Right kidney (tissue), 1 donor: Measurements from ENCODE around the gene ORC6.

Experiments used
- DNase-seq: peaks from one replicate; pipeline ENCODE4 v3.0.0-alpha.2; 2016

ORC6 gene

GRCh38 chr16:46731691-46732555 lies 42.5 kb downstream of the ORC6 start:
- DNase-seq = no peak

DNA sequence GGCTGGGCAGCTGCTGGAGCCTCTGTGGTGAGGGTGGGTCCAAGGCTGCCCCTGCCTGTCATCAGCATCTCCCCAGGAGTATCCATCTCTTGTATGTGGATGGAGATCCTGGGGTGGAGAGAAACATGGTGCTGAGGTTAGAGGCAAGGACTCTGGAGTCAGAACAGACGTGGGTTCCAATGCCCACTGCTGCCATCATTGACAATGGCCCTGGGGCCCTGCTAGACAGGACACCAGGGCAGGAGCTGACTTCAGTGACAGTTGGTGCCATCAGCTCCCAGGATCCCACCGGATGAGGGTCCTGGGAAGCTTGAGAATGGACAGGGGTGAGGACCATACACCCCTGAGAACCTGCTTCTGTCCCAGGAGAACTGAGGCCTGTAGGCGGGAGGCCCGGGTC lies 43.1 kb downstream of the ORC6 start:
- no peak for DNase-seq

DNA sequence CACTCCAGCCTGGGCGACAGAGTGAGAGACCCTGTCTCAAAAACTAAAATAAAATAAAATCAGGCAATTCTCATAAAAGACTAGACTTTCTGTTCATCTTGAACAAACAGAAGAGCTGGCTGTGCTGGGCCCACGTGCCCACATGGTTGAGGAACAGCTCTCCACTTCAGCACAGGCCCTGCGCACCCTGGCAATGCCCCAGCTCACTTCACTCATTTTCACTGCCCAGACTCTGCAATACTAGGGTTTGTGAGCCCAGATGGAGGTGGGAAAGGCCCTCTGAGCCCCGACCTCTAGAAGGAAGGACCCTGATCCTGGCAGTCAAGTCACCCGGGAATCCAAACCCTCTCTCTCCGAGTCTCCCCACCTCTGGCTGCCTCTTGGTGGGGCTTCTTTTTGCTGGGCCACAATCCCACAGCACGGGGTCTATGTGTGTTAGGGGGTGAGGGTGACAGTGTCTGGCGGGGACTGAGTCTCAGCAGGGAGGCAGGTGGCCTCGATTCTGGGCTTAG lies 43.9 kb downstream of the ORC6 start:
- DNase-seq = no peak

GRCh38 chr16:46736695-46737094 lies 47.2 kb downstream of the ORC6 start:
- DNase-seq = no peak

DNA sequence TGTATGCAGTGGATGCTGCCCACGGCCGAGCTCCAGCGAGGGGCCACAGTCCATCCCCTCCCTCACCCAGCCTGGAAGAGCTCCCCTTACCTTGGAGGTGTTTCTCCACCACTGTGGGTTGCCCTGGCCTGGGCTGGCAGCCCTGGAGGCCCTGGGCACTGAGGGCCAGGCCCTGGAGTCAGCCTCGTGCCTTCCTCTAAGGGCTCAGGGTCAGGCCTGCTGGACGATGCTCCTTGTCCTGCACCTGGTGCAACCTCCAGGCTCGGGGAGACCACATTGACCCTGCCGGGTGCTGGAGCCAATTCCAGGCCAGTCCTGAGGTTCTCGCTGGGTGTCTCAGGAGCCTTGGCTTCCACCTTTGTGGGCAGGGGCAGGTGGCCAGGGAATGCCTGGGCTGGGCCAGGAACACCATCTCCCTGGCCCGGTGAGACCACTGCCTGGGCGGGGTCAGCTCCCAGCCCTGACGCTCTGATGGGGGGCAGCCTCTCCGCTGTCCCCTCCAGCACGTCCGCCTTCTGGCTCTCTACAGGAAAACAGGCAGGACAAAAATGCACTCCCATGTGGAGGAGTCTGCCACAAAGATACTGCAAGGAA lies 48.3 kb downstream of the ORC6 start:
- no peak for DNase-seq

- no peak for DNase-seq
Measured at GRCh38 chr16:46739934-46740333, 50.5 kb downstream of the ORC6 start.

- DNase-seq = no peak
Measured at GRCh38 chr16:46743232-46743719, 53.8 kb downstream of the ORC6 start.

DNA sequence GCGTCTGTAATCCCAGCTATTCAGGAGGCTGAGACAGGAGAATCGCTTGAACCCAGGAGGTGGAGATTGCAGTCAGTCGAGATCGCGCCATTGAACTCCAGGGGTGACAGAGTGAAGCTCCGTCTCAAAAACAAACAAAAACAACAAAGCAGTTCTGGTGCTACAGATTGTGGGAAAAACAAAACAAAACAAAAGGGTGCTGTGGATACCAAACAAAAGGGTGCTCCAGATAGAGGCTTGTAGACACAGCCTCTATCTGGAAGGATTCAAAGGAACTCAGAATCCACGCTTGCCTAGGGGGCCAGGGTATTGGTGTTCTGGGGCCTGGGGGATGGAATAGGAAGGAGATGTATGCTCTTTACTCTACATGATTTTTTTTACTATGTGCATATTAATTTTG lies 56.2 kb downstream of the ORC6 start:
- DNase-seq = no peak

DNA sequence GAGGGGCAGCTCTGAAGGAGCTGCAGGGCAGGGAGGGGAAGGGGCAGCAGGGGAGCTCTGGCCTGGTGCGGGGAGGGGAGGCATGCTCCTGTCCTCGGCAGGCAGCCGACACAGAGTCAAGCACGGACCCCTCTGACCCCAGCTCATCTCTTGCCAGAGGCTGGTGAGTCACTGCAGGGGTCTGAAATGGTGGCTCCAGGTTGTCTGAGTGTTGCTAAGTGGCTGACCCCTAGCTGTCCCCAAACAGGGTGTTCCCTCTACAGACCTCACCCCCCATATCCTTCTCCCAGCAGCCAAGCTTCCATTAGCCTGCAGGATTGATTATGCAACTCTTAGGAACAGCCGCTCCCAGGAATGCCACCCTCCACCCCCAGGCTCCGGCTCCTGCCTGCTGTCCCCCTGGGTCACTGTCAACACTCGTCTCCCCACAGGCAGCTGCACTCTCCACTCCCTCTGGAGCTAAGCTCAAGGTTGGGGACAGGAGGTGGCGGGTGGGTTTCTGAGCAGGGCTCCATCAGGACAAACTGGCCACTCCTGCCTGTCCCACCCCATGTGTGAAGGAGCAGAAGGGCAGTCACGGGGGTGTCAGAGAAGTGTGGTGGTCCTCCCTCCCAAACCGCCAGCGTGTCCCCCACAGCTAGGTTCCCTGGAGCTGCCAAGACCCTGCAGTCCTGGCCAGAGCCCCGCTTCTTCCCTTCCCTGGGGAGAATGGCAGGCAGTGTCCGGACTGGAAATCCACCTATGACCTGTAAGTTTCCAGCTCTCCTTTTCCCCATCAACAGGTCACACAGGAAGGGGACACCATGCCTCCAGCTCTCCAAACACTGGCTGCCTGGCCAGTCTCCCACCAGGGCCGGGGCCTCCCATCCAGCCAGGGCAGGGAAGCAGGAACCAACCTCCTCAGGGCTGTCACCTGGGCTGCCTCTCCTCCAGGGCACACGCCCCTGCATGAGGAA lies 57.6 kb downstream of the ORC6 start:
- no peak for DNase-seq
